ENCODE measurements around the gene TUFM.
"Not testable (repeated sequence)": the region's sequence is repeated elsewhere in the genome, so short reads cannot be mapped to it uniquely, and the experiment has no call there.

Gene TUFM

GRCh38 chr16:28846080-28846932, at the start of gene TUFM:
Gene TUFM, minus strand, starts transcription at chr16:28846348. Its CDS starts 79 bp downstream, at chr16:28846269.
- DNase-seq (ENCODE audit: low spot score) (peak; percentile 96), FAIRE-seq (peak; percentile 93)

- DNase-seq (ENCODE audit: low spot score): no peak
- no peak for FAIRE-seq
These were observed 49.5 kb upstream of the TUFM start for GRCh38 chr16:28895609-28896008.

GRCh38 chr16:28893291-28893690, 47.1 kb upstream of the TUFM start:
- no peak for DNase-seq (ENCODE audit: low spot score)
- no peak for FAIRE-seq

GRCh38 chr16:28891964-28892890, 46.1 kb upstream of the TUFM start:
- DNase-seq (ENCODE audit: low spot score) (no peak), FAIRE-seq (no peak)

GRCh38 chr16:28890355-28890754, 44.2 kb upstream of the TUFM start:
- DNase-seq (ENCODE audit: low spot score); FAIRE-seq: not testable (repeated sequence)

GRCh38 chr16:28886945-28887344, 40.8 kb upstream of the TUFM start:
- no peak for FAIRE-seq

GRCh38 chr16:28884045-28884444, 37.9 kb upstream of the TUFM start:
- FAIRE-seq (no peak), DNase-seq (ENCODE audit: low spot score) (no peak)

More at GRCh38 chr16:28886945-28887344, 40.8 kb upstream of the TUFM start:
- DNase-seq (ENCODE audit: low spot score): no peak

GRCh38 chr16:28883221-28883996, 37.3 kb upstream of the TUFM start:
- FAIRE-seq (no peak), DNase-seq (ENCODE audit: low spot score) (no peak)

GRCh38 chr16:28882551-28883160, 36.5 kb upstream of the TUFM start:
- DNase-seq (ENCODE audit: low spot score) (no peak), FAIRE-seq (no peak)

GRCh38 chr16:28881565-28881964, 35.4 kb upstream of the TUFM start:
- not testable (repeated sequence) for FAIRE-seq; DNase-seq (ENCODE audit: low spot score)

GRCh38 chr16:28880955-28881354, 34.8 kb upstream of the TUFM start:
- FAIRE-seq (no peak), DNase-seq (ENCODE audit: low spot score) (no peak)

GRCh38 chr16:28880589-28880915, 34.4 kb upstream of the TUFM start:
- DNase-seq (ENCODE audit: low spot score) (no peak), FAIRE-seq (no peak)

GRCh38 chr16:28879841-28880588, 33.9 kb upstream of the TUFM start:
- DNase-seq (ENCODE audit: low spot score) (peak; percentile 65), FAIRE-seq (no peak)

GRCh38 chr16:28879261-28879840, 33.2 kb upstream of the TUFM start:
- DNase-seq (ENCODE audit: low spot score) (no peak), FAIRE-seq (no peak)

- no peak for DNase-seq (ENCODE audit: low spot score)
- no peak for FAIRE-seq
These were observed 32.2 kb upstream of the TUFM start, which contains the start of gene ATP2A1 for GRCh38 chr16:28878083-28878926. Gene ATP2A1, plus strand, starts transcription at chr16:28878488. Its CDS starts 184 bp downstream, at chr16:28878672.

GRCh38 chr16:28877655-28878000, 31.5 kb upstream of the TUFM start:
- no peak for DNase-seq (ENCODE audit: low spot score)
- no peak for FAIRE-seq

GRCh38 chr16:28876973-28877654, 31.0 kb upstream of the TUFM start:
- no peak for FAIRE-seq
- DNase-seq (ENCODE audit: low spot score): no peak

GRCh38 chr16:28876019-28876659, 30.0 kb upstream of the TUFM start:
- DNase-seq (ENCODE audit: low spot score) (no peak), FAIRE-seq (no peak)
